Ureter (tissue), 1 donor: ENCODE data around the gene OR52W1. TPM values are rescaled to one million over a fixed set of nuclear protein-coding genes. Genes with fewer than 3 reads are reported as not detected.

Experiments used
- total RNA-seq: library from RNA; stranded (reverse); gene quantifications from one replicate; pipeline ENCODE4 v1.2.4, GENCODE V29; 2023
- donor health status: DM: yes; HTN: yes; CAD: no.

Gene OR52W1
- total RNA-seq, 1 donor from 2014 or later = not detected

Other genes starting within 250 kb of the OR52W1 start
- not detected for gene OR56A5, start 230.7 kb upstream of the OR52W1 start, total RNA-seq
- not detected for gene OR52L1, start 212.2 kb upstream of the OR52W1 start, total RNA-seq
- 0.10 TPM for gene OR56A4, start 192.3 kb upstream of the OR52W1 start, total RNA-seq
- 0.05 TPM for gene OR56A1, start 168.5 kb upstream of the OR52W1 start, total RNA-seq
- not detected for gene OR56B4, start 91.5 kb upstream of the OR52W1 start, total RNA-seq
- not detected for gene OR52B2, start 28.9 kb upstream of the OR52W1 start, total RNA-seq
- not detected for gene C11orf42, start 6.3 kb downstream of the OR52W1 start, total RNA-seq
- gene FHIP1B, start 35.4 kb downstream of the OR52W1 start, total RNA-seq = 49.5 TPM
- 0.26 TPM for gene CNGA4, start 39.9 kb downstream of the OR52W1 start, total RNA-seq
- gene CCKBR, start 60.6 kb downstream of the OR52W1 start, total RNA-seq = not detected
- 39.0 TPM for gene CAVIN3, start 121.3 kb downstream of the OR52W1 start, total RNA-seq
- 32.9 TPM for gene SMPD1, start 191.2 kb downstream of the OR52W1 start, total RNA-seq
- 24.9 TPM for gene APBB1, start 219.9 kb downstream of the OR52W1 start, total RNA-seq
- gene HPX, start 241.8 kb downstream of the OR52W1 start, total RNA-seq = 1.2 TPM